Activated B cell treated with CpG ODN at 0.5 μM for 24 hours (primary cell): ENCODE results near the gene CADM1. TPM values are rescaled to one million over a fixed set of nuclear protein-coding genes. Genes with fewer than 3 reads are reported as not detected.

Experiments used
- ATAC-seq: fragments of 200-7000 bp; cut with Tn5 transposase; one replicate; pipeline ENCODE4 v1.10.0; 2021; ENCODE audit warnings: low read depth, mild to moderate bottlenecking, moderate library complexity
- CTCF ChIA-PET: fragments of 350-600 bp; sonication (Branson Sonifier 250); formaldehyde crosslinking; loops from one replicate; lab custom pipeline; 2021; ENCODE audit warnings: antibody characterized with exemption; lab: Charles Lee
- POLR2A ChIA-PET: fragments of 350-600 bp; sonication (Branson Sonifier 250); formaldehyde crosslinking; loops from one replicate; lab custom pipeline; 2021; ENCODE audit warnings: antibody characterized with exemption; lab: Charles Lee
- DNase-seq: peaks from one replicate; pipeline ENCODE4 v3.0.0; 2022
- H3K27ac Mint-ChIP-seq: one replicate; pipeline ENCODE4 v1.8.0; 2020; ENCODE audit warnings: mixed read lengths
- H3K27me3 Mint-ChIP-seq: one replicate; pipeline ENCODE4 v1.8.0; 2021; ENCODE audit warnings: mixed read lengths
- H3K36me3 Mint-ChIP-seq: one replicate; pipeline ENCODE4 v1.8.0; 2021; ENCODE audit warnings: low read depth, mixed read lengths
- H3K4me1 Mint-ChIP-seq: one replicate; pipeline ENCODE4 v1.8.0; 2021; ENCODE audit warnings: mixed read lengths
- H3K4me3 Mint-ChIP-seq: one replicate; pipeline ENCODE4 v1.8.0; 2020; ENCODE audit warnings: mild to moderate bottlenecking, mixed read lengths
- H3K9me3 Mint-ChIP-seq: one replicate; pipeline ENCODE4 v1.8.0; 2020; ENCODE audit warnings: mixed read lengths
- intact Hi-C: fragments of 100-400 bp; cut with micrococcal nuclease; formaldehyde crosslinking; loops from one replicate; pipeline ENCODE4 v1.15.1; 2024
- total RNA-seq: library from RNA; stranded (reverse); gene quantifications from 2 replicates; pipeline ENCODE4 v1.2.3, GENCODE V29; 2022
- TF ChIP-seq, protein P1 (sequence below): fragments of 200-600 bp; IDR thresholded peaks from one replicate; pipeline ENCODE4 v1.8.0; 2022; ENCODE audit warnings: antibody characterized with exemption, mild to moderate bottlenecking

CADM1 gene
- total RNA-seq, 1 donor from 2014 or later: 0.86 TPM

DNA sequence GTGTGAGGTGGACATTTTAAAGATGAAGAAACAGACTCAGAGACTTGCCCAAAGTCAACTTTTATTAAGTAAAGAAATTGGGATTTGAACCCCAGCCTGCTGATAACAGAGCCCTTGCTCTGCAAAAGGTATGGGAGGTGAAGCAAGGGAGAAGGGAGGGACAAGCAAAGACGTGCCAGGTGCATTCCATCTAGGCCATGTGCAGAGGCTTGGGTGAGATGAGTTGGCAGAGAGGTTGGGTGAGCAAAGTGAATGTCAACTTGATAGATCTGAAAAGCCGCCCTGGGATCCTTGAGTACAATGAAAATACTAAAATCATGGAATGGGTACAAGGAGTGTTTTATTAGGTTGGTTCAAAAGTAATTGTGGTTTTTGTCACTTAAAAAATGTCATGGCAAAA lies 341.3 kb downstream of the CADM1 start:
- CTCF ChIA-PET: no interaction called here
- DNase-seq (no peak), ATAC-seq (no peak)
- Mint-ChIP-seq H3K27me3 (peaks cover 3% of the 10 kb centered on the region), H3K9me3 (no peaks in the 10 kb centered on the region), H3K36me3 (no peaks in the 10 kb centered on the region), H3K27ac (no peak overlapping the region), H3K4me1 (no peaks in the 10 kb centered on the region), H3K4me3 (no peak overlapping the region)
- intact Hi-C loops: no loop called here
- TF ChIP-seq, protein P1, sequence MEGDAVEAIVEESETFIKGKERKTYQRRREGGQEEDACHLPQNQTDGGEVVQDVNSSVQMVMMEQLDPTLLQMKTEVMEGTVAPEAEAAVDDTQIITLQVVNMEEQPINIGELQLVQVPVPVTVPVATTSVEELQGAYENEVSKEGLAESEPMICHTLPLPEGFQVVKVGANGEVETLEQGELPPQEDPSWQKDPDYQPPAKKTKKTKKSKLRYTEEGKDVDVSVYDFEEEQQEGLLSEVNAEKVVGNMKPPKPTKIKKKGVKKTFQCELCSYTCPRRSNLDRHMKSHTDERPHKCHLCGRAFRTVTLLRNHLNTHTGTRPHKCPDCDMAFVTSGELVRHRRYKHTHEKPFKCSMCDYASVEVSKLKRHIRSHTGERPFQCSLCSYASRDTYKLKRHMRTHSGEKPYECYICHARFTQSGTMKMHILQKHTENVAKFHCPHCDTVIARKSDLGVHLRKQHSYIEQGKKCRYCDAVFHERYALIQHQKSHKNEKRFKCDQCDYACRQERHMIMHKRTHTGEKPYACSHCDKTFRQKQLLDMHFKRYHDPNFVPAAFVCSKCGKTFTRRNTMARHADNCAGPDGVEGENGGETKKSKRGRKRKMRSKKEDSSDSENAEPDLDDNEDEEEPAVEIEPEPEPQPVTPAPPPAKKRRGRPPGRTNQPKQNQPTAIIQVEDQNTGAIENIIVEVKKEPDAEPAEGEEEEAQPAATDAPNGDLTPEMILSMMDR: no peak
- POLR2A ChIA-PET: interaction anchor here (0.6 kb wide), 1 partner anchor 812 kb away, joined by 6 read pairs; no protein-coding TSS in a partner anchor

DNA sequence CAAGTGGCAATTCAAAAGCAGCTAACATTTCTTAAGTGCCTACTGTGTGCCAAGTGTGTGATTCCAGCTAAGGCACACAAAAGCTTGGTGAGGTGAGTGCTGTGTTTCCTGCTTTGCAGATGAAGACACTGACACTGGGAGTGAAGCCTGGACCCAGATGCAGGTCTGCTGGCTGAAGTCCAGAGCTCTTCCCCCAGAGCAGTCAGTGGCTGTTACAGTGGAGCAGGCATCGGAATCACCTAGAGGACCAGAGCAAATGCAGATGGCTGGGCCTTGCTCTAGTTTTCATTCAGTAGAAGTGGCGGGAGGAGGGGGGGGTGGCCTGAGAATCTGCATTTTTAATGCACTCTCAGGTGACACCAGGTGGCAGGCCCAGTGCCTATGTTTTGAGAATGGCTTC lies 342.3 kb downstream of the CADM1 start:
- Mint-ChIP-seq H3K27me3 (peaks cover 3% of the 10 kb centered on the region), H3K9me3 (no peaks in the 10 kb centered on the region), H3K36me3 (no peaks in the 10 kb centered on the region), H3K27ac (no peak overlapping the region), H3K4me1 (no peaks in the 10 kb centered on the region), H3K4me3 (no peak overlapping the region)
- ATAC-seq (no peak), DNase-seq (no peak)
- CTCF ChIA-PET: interaction anchor here (0.7 kb wide), 1 partner anchor 822 kb away, joined by 4 read pairs; no protein-coding TSS in a partner anchor
- intact Hi-C loops: no loop called here
- TF ChIP-seq, protein P1: no peak
- POLR2A ChIA-PET: no interaction called here

DNA sequence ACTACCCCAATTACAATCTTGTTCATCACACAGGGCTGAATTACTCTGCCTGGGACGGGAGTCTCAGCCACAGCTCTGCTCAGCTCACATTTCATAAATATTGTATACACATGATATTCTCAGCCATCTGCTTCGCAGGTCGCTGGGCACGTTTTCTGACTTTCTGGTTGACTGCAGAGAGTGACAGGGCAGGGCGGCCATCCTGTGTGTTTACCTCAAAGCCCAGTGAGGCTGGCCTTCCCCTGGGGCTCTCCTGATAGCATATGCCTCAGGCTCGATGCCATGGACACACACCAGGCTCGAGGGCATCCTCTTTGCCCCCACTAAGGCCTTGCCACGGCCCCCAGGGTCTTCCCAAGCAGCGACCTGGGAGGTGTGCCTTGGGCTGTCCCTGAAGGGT lies 345.0 kb downstream of the CADM1 start:
- no peak overlapping the region for H3K4me3 Mint-ChIP-seq
- ChIA-PET CTCF (interaction anchor here (1.3 kb wide), 1 partner anchor 12 kb away, joined by 4 read pairs; no protein-coding TSS in a partner anchor), POLR2A (no interaction called here)
- TF ChIP-seq, protein P1: no peak
- no peak overlapping the region for H3K27ac Mint-ChIP-seq
- no peaks in the 10 kb centered on the region for H3K4me1 Mint-ChIP-seq
- H3K36me3 Mint-ChIP-seq: no peaks in the 10 kb centered on the region
- intact Hi-C loops: no loop called here
- H3K27me3 Mint-ChIP-seq: no peaks in the 10 kb centered on the region
- H3K9me3 Mint-ChIP-seq: no peaks in the 10 kb centered on the region
- ATAC-seq (no peak), DNase-seq (no peak)

DNA sequence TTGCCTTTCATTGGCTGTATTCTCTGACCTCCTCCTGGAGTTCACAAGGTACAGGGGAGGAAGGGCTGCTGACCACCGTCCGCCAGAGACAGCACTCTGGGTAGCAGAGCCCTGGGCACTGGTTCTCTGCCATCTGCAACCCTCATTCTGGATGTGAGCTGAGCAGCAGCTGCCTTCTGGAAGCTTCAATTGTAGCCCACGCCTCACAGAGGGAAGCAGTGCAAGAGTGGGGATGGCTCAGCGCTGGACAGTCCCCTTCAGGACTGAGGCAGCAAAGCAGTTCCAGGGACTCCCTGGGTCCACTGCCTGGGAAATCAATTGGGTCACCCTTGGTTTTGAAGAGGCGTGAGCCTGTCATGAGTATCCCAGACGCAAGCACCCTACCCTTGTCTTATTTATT lies 346.2 kb downstream of the CADM1 start:
- ChIA-PET CTCF (no interaction called here), POLR2A (no interaction called here)
- intact Hi-C loops: no loop called here
- TF ChIP-seq, protein P1: no peak
- Mint-ChIP-seq H3K36me3 (no peaks in the 10 kb centered on the region), H3K4me1 (no peaks in the 10 kb centered on the region), H3K27me3 (no peaks in the 10 kb centered on the region), H3K9me3 (no peaks in the 10 kb centered on the region), H3K4me3 (no peak overlapping the region), H3K27ac (no peak overlapping the region)
- ATAC-seq (no peak), DNase-seq (no peak)

DNA sequence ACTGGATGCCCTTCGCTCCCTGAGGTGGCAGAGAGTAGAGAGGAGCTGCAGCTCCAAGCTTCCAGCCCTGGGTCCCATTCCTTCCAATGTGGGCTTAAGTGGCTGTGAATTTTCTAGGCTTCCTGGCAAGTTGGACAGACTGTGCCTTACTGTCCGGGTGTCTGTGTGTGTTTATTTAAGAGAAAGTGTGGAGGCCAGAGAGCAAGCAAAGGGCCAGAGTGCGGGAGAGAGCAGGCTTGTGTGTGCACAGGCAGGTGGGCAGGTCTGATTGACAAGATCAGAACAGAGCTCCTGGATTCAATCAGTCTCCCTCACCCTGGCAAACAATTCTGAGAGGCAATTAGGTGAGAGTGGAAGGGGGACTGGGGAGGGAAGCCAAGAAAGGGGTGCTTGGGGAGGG lies 347.0 kb downstream of the CADM1 start:
- ATAC-seq: no peak
- ChIA-PET CTCF (no interaction called here), POLR2A (no interaction called here)
- DNase-seq: no peak
- intact Hi-C loops: no loop called here
- H3K27ac Mint-ChIP-seq: no peak overlapping the region
- H3K9me3 Mint-ChIP-seq: no peaks in the 10 kb centered on the region
- TF ChIP-seq, protein P1: no peak
- no peak overlapping the region for H3K4me3 Mint-ChIP-seq
- no peaks in the 10 kb centered on the region for H3K36me3 Mint-ChIP-seq
- no peaks in the 10 kb centered on the region for H3K27me3 Mint-ChIP-seq
- no peaks in the 10 kb centered on the region for H3K4me1 Mint-ChIP-seq
